PC-3 (cell line): ENCODE data around the gene ZBTB37. TPM values are rescaled to one million over a fixed set of nuclear protein-coding genes. Genes with fewer than 3 reads are reported as not detected.
A peak's percentile ranks its signal among the peaks of the same experiment; 100 is the strongest.
"Not testable (repeated sequence)": the region's sequence is repeated elsewhere in the genome, so short reads cannot be mapped to it uniquely, and the experiment has no call there.

Experiments
- ATAC-seq: fragments of 200-7000 bp; cut with Tn5 transposase; 2 replicates; pipeline ENCODE4 v1.9.1; 2020; ENCODE audit warnings: mild to moderate bottlenecking, moderate library complexity
- BruUV-seq: library from RNA; stranded (reverse); fragments of 400-500 nt; replicated peaks from 2 replicates; lab custom pipeline; 2021; lab: Mats Ljungman, UMichigan
- CTCF ChIA-PET: fragments of 300-600 bp; sonication (Branson Sonifier 250); formaldehyde crosslinking; loops from one replicate; lab custom pipeline; 2022; ENCODE audit warnings: antibody characterized with exemption; lab: Charles Lee
- POLR2A ChIA-PET: fragments of 300-600 bp; sonication (Branson Sonifier 250); formaldehyde crosslinking; loops from one replicate; lab custom pipeline; 2022; ENCODE audit warnings: antibody characterized with exemption; ENCODE audit not compliant: unreplicated experiment; lab: Charles Lee
- DNase-seq: peaks from one replicate; pipeline ENCODE4 v3.0.0-alpha.2; 2015
- H2AFZ ChIP-seq: fragments of 300-600 bp; sonication (generic); 2 replicates; pipeline ENCODE4 v1.6.0; 2016; ENCODE audit warnings: antibody characterized with exemption, low read length
- H3F3A ChIP-seq: fragments of 300-600 bp; sonication (generic); one replicate; pipeline ENCODE4 v1.6.0; 2017; ENCODE audit warnings: antibody characterized with exemption, low read length, control low read depth, mild to moderate bottlenecking; ENCODE audit not compliant: unreplicated experiment
- H3K27ac ChIP-seq: fragments of 300-600 bp; sonication (generic); 2 replicates; pipeline ENCODE4 v1.5.1; 2016; ENCODE audit warnings: mild to moderate bottlenecking, low read length
- H3K27me3 ChIP-seq: fragments of 300-600 bp; sonication (generic); 2 replicates; pipeline ENCODE4 v1.6.1; 2016; ENCODE audit warnings: low read length, mixed read lengths
- H3K36me3 ChIP-seq: fragments of 300-600 bp; sonication (generic); 2 replicates; pipeline ENCODE4 v1.6.1; 2016; ENCODE audit warnings: low read depth, mixed run types, low read length, mixed read lengths
- H3K4me1 ChIP-seq: fragments of 300-600 bp; sonication (generic); 2 replicates; pipeline ENCODE4 v1.5.1; 2016; ENCODE audit warnings: low read length; ENCODE audit not compliant: insufficient read depth
- H3K4me2 ChIP-seq: fragments of 300-600 bp; sonication (generic); 2 replicates; pipeline ENCODE4 v1.6.0; 2016; ENCODE audit warnings: low read length
- H3K4me3 ChIP-seq: fragments of 300-600 bp; sonication (generic); 2 replicates; pipeline ENCODE4 v1.5.1; 2016; ENCODE audit warnings: mild to moderate bottlenecking, low read length, mixed read lengths
- H3K79me2 ChIP-seq: fragments of 300-600 bp; sonication (generic); 2 replicates; pipeline ENCODE4 v1.6.1; 2017; ENCODE audit warnings: low read length, mixed read lengths
- H3K9ac ChIP-seq: fragments of 300-600 bp; sonication (generic); 2 replicates; pipeline ENCODE4 v1.6.0; 2016; ENCODE audit warnings: mild to moderate bottlenecking, low read length
- H3K9me2 ChIP-seq: fragments of 300-600 bp; sonication (generic); replicated peaks from 2 replicates; pipeline ENCODE4 v1.6.1; 2016; ENCODE audit warnings: mixed run types, low read length, mixed read lengths
- H3K9me3 ChIP-seq: fragments of 300-600 bp; sonication (generic); 2 replicates; pipeline ENCODE4 v1.6.1; 2016; ENCODE audit warnings: low read length, mixed read lengths
- H4K20me1 ChIP-seq: fragments of 300-600 bp; sonication (generic); 2 replicates; pipeline ENCODE4 v1.6.1; 2016; ENCODE audit warnings: low read length, mixed read lengths
- CTCF ChIP-seq: fragments of 300-600 bp; sonication (generic); conservative IDR thresholded peaks from 2 replicates; pipeline ENCODE4 v1.5.1; 2017; ENCODE audit warnings: antibody characterized with exemption, low read depth, mild to moderate bottlenecking, low read length
- EZH2 ChIP-seq: fragments of 300-600 bp; sonication (generic); IDR thresholded peaks from one replicate; pipeline ENCODE4 v1.6.1; 2017; ENCODE audit warnings: antibody characterized with exemption, mild to moderate bottlenecking, low read length; ENCODE audit not compliant: unreplicated experiment
- EZH2phosphoT487 ChIP-seq: fragments of 300-600 bp; sonication (generic); IDR thresholded peaks from 2 replicates; pipeline ENCODE4 v1.6.1; 2018; ENCODE audit warnings: mild to moderate bottlenecking, antibody characterized with exemption, low read length, borderline replicate concordance
- intact Hi-C: fragments of 100-400 bp; cut with micrococcal nuclease; formaldehyde crosslinking; loops from 2 replicates; pipeline ENCODE4 v1.9.0; 2023
- total RNA-seq: library from RNA; depleted of rRNA; stranded (reverse); fragments of >200 nt; gene quantifications from 2 replicates; pipeline ENCODE4 v1.2.3, GENCODE V29; 2014

ZBTB37 gene
- total RNA-seq, 1 experiment from 2014 or later = 1.5 TPM

GRCh38 chr1:173876732-173877131, 8.6 kb downstream of the ZBTB37 start:
- DNase-seq = peak; percentile 11
- Histone ChIP-seq H3K9ac (no peak overlapping the region), H3K9me2 (no peaks in the 10 kb centered on the region), H3K4me1 (no peaks in the 10 kb centered on the region), H2AFZ (no peak overlapping the region), H3K27ac (no peak overlapping the region), H3K36me3 (no peaks in the 10 kb centered on the region), H3K4me3 (no peak overlapping the region), H3K79me2 (no peaks in the 10 kb centered on the region), H4K20me1 (no peaks in the 10 kb centered on the region), H3K4me2 (no peak overlapping the region), H3K27me3 (no peaks in the 10 kb centered on the region), H3K9me3 (no peaks in the 10 kb centered on the region), H3F3A (no peaks in the 10 kb centered on the region)
- ATAC-seq = peak; percentile 70
- intact Hi-C loops = no loop called here
- CTCF ChIA-PET = no interaction called here
- POLR2A ChIA-PET = no interaction called here
- no peak for TF ChIP-seq CTCF
- TF ChIP-seq EZH2 = no peak
- no peak for TF ChIP-seq EZH2phosphoT487
- BruUV-seq = no TSS peak

- Histone ChIP-seq H3K4me2 (no peak overlapping the region), H3K4me3 (no peak overlapping the region), H2AFZ (no peak overlapping the region), H3K9me3 (no peaks in the 10 kb centered on the region), H3K4me1 (no peaks in the 10 kb centered on the region), H3K9me2 (no peaks in the 10 kb centered on the region), H3K79me2 (no peaks in the 10 kb centered on the region), H3F3A (no peaks in the 10 kb centered on the region), H3K27ac (no peak overlapping the region), H4K20me1 (no peaks in the 10 kb centered on the region), H3K36me3 (no peaks in the 10 kb centered on the region), H3K27me3 (no peaks in the 10 kb centered on the region), H3K9ac (no peak overlapping the region)
- TF ChIP-seq EZH2 (no peak), EZH2phosphoT487 (no peak), CTCF (no peak)
- no peak for DNase-seq
- BruUV-seq = no TSS peak
- CTCF ChIA-PET = no interaction called here
- intact Hi-C loops = no loop called here
- POLR2A ChIA-PET = no interaction called here
- ATAC-seq = no peak
Observed at GRCh38 chr1:173878251-173878650, 10.1 kb downstream of the ZBTB37 start.

GRCh38 chr1:173881117-173881516, 12.9 kb downstream of the ZBTB37 start:
- H3K27ac ChIP-seq, ATAC-seq, H3K79me2 ChIP-seq, H3K4me2 ChIP-seq, H3F3A ChIP-seq, H3K9me2 ChIP-seq, POLR2A ChIA-PET, BruUV-seq, intact Hi-C loops, H4K20me1 ChIP-seq, H3K36me3 ChIP-seq, H2AFZ ChIP-seq, H3K9me3 ChIP-seq, CTCF ChIA-PET, H3K27me3 ChIP-seq, H3K4me1 ChIP-seq, H3K9ac ChIP-seq, DNase-seq, H3K4me3 ChIP-seq: not testable (repeated sequence)
